Measurements from ENCODE around the gene CSNK1D. TPM values are rescaled to one million over a fixed set of nuclear protein-coding genes. Genes with fewer than 3 reads are reported as not detected.

CSNK1D gene
- total and polyA plus RNA-seq, 2 experiments from 2014 or later, result 35.1 to 102 TPM

GRCh38 chr17:82241183-82241925 lies 32.1 kb downstream of the CSNK1D start:
- H3K27ac ChIP-seq, result peak overlapping the region; percentile 79
- H3K9me2 ChIP-seq (ENCODE audit: insufficient read depth), result no peaks in the 10 kb centered on the region
- no peak overlapping the region for H3K4me3 ChIP-seq
- 29 to 38% methylated on average over 16 to 27 of the region's 27 CpGs for WGBS, 2 experiments (ENCODE audit: low coverage in 1 of 2, low lambda C conversion rate in 2 of 2, missing lambda C conversion rate in 2 of 2)
- peaks cover 11% of the 10 kb centered on the region; the same call in 1 of the 2 replicates for H3K36me3 ChIP-seq (ENCODE audit: low read depth)
- no peaks in the 10 kb centered on the region for H3K27me3 ChIP-seq (replicated peaks; ENCODE audit: insufficient read depth)
- H2AFZ ChIP-seq, result no peak overlapping the region
- peak; percentile 88 for DNase-seq
- H3K9ac ChIP-seq, result peak overlapping the region; percentile 45
- peak overlapping the region; percentile 7 for H3K4me2 ChIP-seq (ENCODE audit: unreplicated experiment)
- no peaks in the 10 kb centered on the region for H3K9me3 ChIP-seq (ENCODE audit: low read depth)
- in situ Hi-C loops (cut with MboI), result no loop called here
- H3K79me2 ChIP-seq (ENCODE audit: insufficient read depth), result peaks cover 44% of the 10 kb centered on the region
- H4K20me1 ChIP-seq (ENCODE audit: insufficient read depth), result peaks cover 5% of the 10 kb centered on the region; the same call in 1 of the 2 replicates
- H3F3A ChIP-seq (ENCODE audit: insufficient read depth), result peaks cover 61% of the 10 kb centered on the region
- TF ChIP-seq EZH2phosphoT487 (IDR thresholded peaks at IDR 0.05; ENCODE audit: insufficient read depth, low read depth) (no peak), EZH2 (IDR thresholded peaks at IDR 0.05; ENCODE audit: insufficient read depth, poor library complexity, severe bottlenecking) (no peak)
- H3K4me1 ChIP-seq (ENCODE audit: insufficient read depth), result peaks cover 44% of the 10 kb centered on the region

GRCh38 chr17:82240506-82241182 lies 32.9 kb downstream of the CSNK1D start:
- no peak for DNase-seq
- H2AFZ ChIP-seq, result no peak overlapping the region
- peaks cover 46% of the 10 kb centered on the region for H3K79me2 ChIP-seq (ENCODE audit: insufficient read depth)
- H3K9me3 ChIP-seq (ENCODE audit: low read depth), result no peaks in the 10 kb centered on the region
- H3K9me2 ChIP-seq (ENCODE audit: insufficient read depth), result no peaks in the 10 kb centered on the region
- peak overlapping the region; percentile 79 for H3K27ac ChIP-seq
- H3K4me1 ChIP-seq (ENCODE audit: insufficient read depth), result peaks cover 39% of the 10 kb centered on the region
- TF ChIP-seq EZH2phosphoT487 (IDR thresholded peaks at IDR 0.05; ENCODE audit: insufficient read depth, low read depth), result no peak
- no peak for TF ChIP-seq EZH2 (IDR thresholded peaks at IDR 0.05; ENCODE audit: insufficient read depth, poor library complexity, severe bottlenecking)
- H4K20me1 ChIP-seq (ENCODE audit: insufficient read depth), result no peaks in the 10 kb centered on the region; the same call in 1 of the 2 replicates
- 73 to 74% methylated on average over 17 to 19 of the region's 20 CpGs for WGBS, 2 experiments (ENCODE audit: low coverage in 1 of 2, low lambda C conversion rate in 2 of 2, missing lambda C conversion rate in 2 of 2)
- no peak overlapping the region for H3K4me3 ChIP-seq
- in situ Hi-C loops (cut with MboI), result no loop called here
- H3K4me2 ChIP-seq (ENCODE audit: unreplicated experiment), result no peak overlapping the region
- H3K36me3 ChIP-seq (ENCODE audit: low read depth), result peaks cover 13% of the 10 kb centered on the region; the same call in 1 of the 2 replicates
- peak overlapping the region; percentile 45 for H3K9ac ChIP-seq
- no peaks in the 10 kb centered on the region for H3K27me3 ChIP-seq (replicated peaks; ENCODE audit: insufficient read depth)
- peaks cover 54% of the 10 kb centered on the region for H3F3A ChIP-seq (ENCODE audit: insufficient read depth)

GRCh38 chr17:82239926-82240505 lies 33.5 kb downstream of the CSNK1D start:
- Histone ChIP-seq H3K4me1 (ENCODE audit: insufficient read depth) (peaks cover 39% of the 10 kb centered on the region), H3K27me3 (replicated peaks; ENCODE audit: insufficient read depth) (no peaks in the 10 kb centered on the region), H3K9me2 (ENCODE audit: insufficient read depth) (no peaks in the 10 kb centered on the region), H3K79me2 (ENCODE audit: insufficient read depth) (peaks cover 53% of the 10 kb centered on the region), H3K27ac (peak overlapping the region; percentile 79), H4K20me1 (ENCODE audit: insufficient read depth) (peaks cover 2% of the 10 kb centered on the region; the same call in 1 of the 2 replicates), H3K4me2 (ENCODE audit: unreplicated experiment) (no peak overlapping the region), H3K4me3 (no peak overlapping the region), H3K36me3 (ENCODE audit: low read depth) (peaks cover 13% of the 10 kb centered on the region; the same call in 1 of the 2 replicates), H2AFZ (no peak overlapping the region), H3F3A (ENCODE audit: insufficient read depth) (peaks cover 52% of the 10 kb centered on the region), H3K9ac (no peak overlapping the region), H3K9me3 (ENCODE audit: low read depth) (no peaks in the 10 kb centered on the region)
- no peak for DNase-seq
- WGBS, 2 experiments (ENCODE audit: low coverage in 1 of 2, low lambda C conversion rate in 2 of 2, missing lambda C conversion rate in 2 of 2), result 89% methylated on average over 21 to 22 of the region's 22 CpGs
- no peak for TF ChIP-seq EZH2phosphoT487 (IDR thresholded peaks at IDR 0.05; ENCODE audit: insufficient read depth, low read depth)
- TF ChIP-seq EZH2 (IDR thresholded peaks at IDR 0.05; ENCODE audit: insufficient read depth, poor library complexity, severe bottlenecking), result no peak
- in situ Hi-C loops (cut with MboI), result no loop called here

- peaks cover 13% of the 10 kb centered on the region; the same call in 1 of the 2 replicates for H3K36me3 ChIP-seq (ENCODE audit: low read depth)
- peaks cover 39% of the 10 kb centered on the region for H3K4me1 ChIP-seq (ENCODE audit: insufficient read depth)
These were observed 34.0 kb downstream of the CSNK1D start for GRCh38 chr17:82239401-82239925.

More at GRCh38 chr17:82239401-82239925, 34.0 kb downstream of the CSNK1D start:
- H3K4me3 ChIP-seq, result no peak overlapping the region
- peak; percentile 62 for DNase-seq
- H4K20me1 ChIP-seq (ENCODE audit: insufficient read depth), result peaks cover 6% of the 10 kb centered on the region; the same call in 1 of the 2 replicates
- H3K4me2 ChIP-seq (ENCODE audit: unreplicated experiment), result no peak overlapping the region
- peak overlapping the region; percentile 79 for H3K27ac ChIP-seq
- H3K9me2 ChIP-seq (ENCODE audit: insufficient read depth), result no peaks in the 10 kb centered on the region
- no peaks in the 10 kb centered on the region for H3K27me3 ChIP-seq (replicated peaks; ENCODE audit: insufficient read depth)
- no peak overlapping the region for H3K9ac ChIP-seq
- TF ChIP-seq EZH2phosphoT487 (IDR thresholded peaks at IDR 0.05; ENCODE audit: insufficient read depth, low read depth), result no peak
- no peak for TF ChIP-seq EZH2 (IDR thresholded peaks at IDR 0.05; ENCODE audit: insufficient read depth, poor library complexity, severe bottlenecking)
- in situ Hi-C loops (cut with MboI), result no loop called here
- 79 to 80% methylated on average over 16 to 17 of the region's 17 CpGs for WGBS, 2 experiments (ENCODE audit: low coverage in 1 of 2, low lambda C conversion rate in 2 of 2, missing lambda C conversion rate in 2 of 2)
- H2AFZ ChIP-seq, result no peak overlapping the region
- peaks cover 58% of the 10 kb centered on the region for H3K79me2 ChIP-seq (ENCODE audit: insufficient read depth)
- no peaks in the 10 kb centered on the region for H3K9me3 ChIP-seq (ENCODE audit: low read depth)
- H3F3A ChIP-seq (ENCODE audit: insufficient read depth), result peaks cover 46% of the 10 kb centered on the region

Data from GM23248 (cell line).